ENCODE data around the gene GALNT9.

GALNT9 gene

GRCh38 chr12:132199526-132200319 is 129.7 kb downstream of the GALNT9 start:
- no CpG with 5 or more reads among the region's 24 CpGs for WGBS, 2 donors (ENCODE audit: extremely low coverage in 2 of 2, insufficient read length in 2 of 2, insufficient replicate concordance in 1 of 2)
- Histone ChIP-seq H3K27ac (replicated peaks; ENCODE audit: low read length) (no peak overlapping the region), H3K79me1 (ENCODE audit: low read depth, low read length) (no peaks in the 10 kb centered on the region), H3K4ac (ENCODE audit: low read length) (no peak overlapping the region), H3K9me3 (replicated peaks in 1 of 2; ENCODE audit: control insufficient read depth in 2 of 2, insufficient read depth in 1 of 2, low read depth in 1 of 2, low read length in 2 of 2) (no peaks in the 10 kb centered on the region), H3K27me3 (ENCODE audit: control insufficient read depth in 3 of 3, insufficient read depth in 3 of 3, low read depth in 1 of 3, low read length in 3 of 3) (peaks cover 0 to 85% (median 1%) of the 10 kb centered on the region in 3 experiments), H2AK5ac (ENCODE audit: low read depth, low read length) (no peak overlapping the region), H3K23ac (ENCODE audit: low read depth, low read length, poor library complexity) (no peak overlapping the region), H3K4me1 (ENCODE audit: control insufficient read depth in 2 of 2, insufficient read depth in 1 of 2, low read depth in 1 of 2, low read length in 2 of 2) (peaks cover under 1 to 6% of the 10 kb centered on the region in 2 donors), H2BK12ac (ENCODE audit: low read length) (no peak overlapping the region), H3K4me3 (ENCODE audit: low read length in 2 of 2) (no peak overlapping the region), H2BK120ac (ENCODE audit: low read depth, low read length) (peak overlapping the region; percentile 17), H3K4me2 (ENCODE audit: insufficient read depth, low read length, poor library complexity, severe bottlenecking) (no peak overlapping the region), H2BK5ac (ENCODE audit: low read length) (no peak overlapping the region), H3K9ac (ENCODE audit: low read depth, low read length, poor library complexity) (peak overlapping the region; percentile 39), H3K36me3 (replicated peaks in 1 of 2; ENCODE audit: control insufficient read depth in 2 of 2, insufficient read depth in 2 of 2, low read length in 2 of 2) (no peaks in the 10 kb centered on the region), H4K91ac (ENCODE audit: low read depth, low read length, poor library complexity) (no peak overlapping the region), H3K18ac (ENCODE audit: low read length) (peak overlapping the region; percentile 35), H2BK15ac (ENCODE audit: low read length) (no peak overlapping the region), H2AFZ (ENCODE audit: low read length) (no peak overlapping the region), H4K8ac (ENCODE audit: low read depth, low read length) (no peak overlapping the region), H3K14ac (ENCODE audit: low read length) (peak overlapping the region; percentile 31)
- DNase-seq (ENCODE audit: low spot score) = no peak

- no CpG with 5 or more reads among the region's 18 CpGs for WGBS, 2 donors (ENCODE audit: extremely low coverage in 2 of 2, insufficient read length in 2 of 2, insufficient replicate concordance in 1 of 2)
- Histone ChIP-seq H2BK15ac (ENCODE audit: low read length) (no peak overlapping the region), H3K36me3 (replicated peaks in 1 of 2; ENCODE audit: control insufficient read depth in 2 of 2, insufficient read depth in 2 of 2, low read length in 2 of 2) (no peaks in the 10 kb centered on the region), H3K4me1 (ENCODE audit: control insufficient read depth in 2 of 2, insufficient read depth in 1 of 2, low read depth in 1 of 2, low read length in 2 of 2) (peaks cover 0 to 6% of the 10 kb centered on the region in 2 donors), H3K9me3 (replicated peaks in 1 of 2; ENCODE audit: control insufficient read depth in 2 of 2, insufficient read depth in 1 of 2, low read depth in 1 of 2, low read length in 2 of 2) (peaks cover under 1 to 2% of the 10 kb centered on the region in 2 donors), H3K79me1 (ENCODE audit: low read depth, low read length) (no peaks in the 10 kb centered on the region), H2AFZ (ENCODE audit: low read length) (no peak overlapping the region), H3K27ac (replicated peaks; ENCODE audit: low read length) (no peak overlapping the region), H2BK120ac (ENCODE audit: low read depth, low read length) (peak overlapping the region; percentile 17), H4K91ac (ENCODE audit: low read depth, low read length, poor library complexity) (no peak overlapping the region), H3K9ac (ENCODE audit: low read depth, low read length, poor library complexity) (peak overlapping the region; percentile 39), H4K8ac (ENCODE audit: low read depth, low read length) (no peak overlapping the region), H3K14ac (ENCODE audit: low read length) (peak overlapping the region; percentile 31), H3K4me2 (ENCODE audit: insufficient read depth, low read length, poor library complexity, severe bottlenecking) (no peak overlapping the region), H2BK5ac (ENCODE audit: low read length) (no peak overlapping the region), H3K18ac (ENCODE audit: low read length) (peak overlapping the region; percentile 35), H3K27me3 (ENCODE audit: control insufficient read depth in 3 of 3, insufficient read depth in 3 of 3, low read depth in 1 of 3, low read length in 3 of 3) (peaks cover 0 to 81% (median 0%) of the 10 kb centered on the region in 3 experiments), H3K23ac (ENCODE audit: low read depth, low read length, poor library complexity) (no peak overlapping the region), H3K4ac (ENCODE audit: low read length) (no peak overlapping the region), H2AK5ac (ENCODE audit: low read depth, low read length) (peak overlapping the region; percentile 62), H2BK12ac (ENCODE audit: low read length) (no peak overlapping the region), H3K4me3 (ENCODE audit: low read length in 2 of 2) (no peak overlapping the region)
- no peak for DNase-seq (ENCODE audit: low spot score)
These were observed 130.3 kb downstream of the GALNT9 start for GRCh38 chr12:132199101-132199500.

GRCh38 chr12:132197581-132198354 is 131.6 kb downstream of the GALNT9 start:
- H3K4ac ChIP-seq (ENCODE audit: low read length) = no peak overlapping the region
- H3K79me1 ChIP-seq (ENCODE audit: low read depth, low read length) = no peaks in the 10 kb centered on the region
- no CpG with 5 or more reads among the region's 44 CpGs for WGBS, 2 donors (ENCODE audit: extremely low coverage in 2 of 2, insufficient read length in 2 of 2, insufficient replicate concordance in 1 of 2)

More at GRCh38 chr12:132197581-132198354, 131.6 kb downstream of the GALNT9 start:
- no peak overlapping the region for H2BK5ac ChIP-seq (ENCODE audit: low read length)
- H2BK12ac ChIP-seq (ENCODE audit: low read length) = no peak overlapping the region
- H4K91ac ChIP-seq (ENCODE audit: low read depth, low read length, poor library complexity) = no peak overlapping the region
- H2BK15ac ChIP-seq (ENCODE audit: low read length) = no peak overlapping the region
- H3K14ac ChIP-seq (ENCODE audit: low read length) = peak overlapping the region; percentile 47
- no peak overlapping the region for H3K4me3 ChIP-seq (ENCODE audit: low read length in 2 of 2)
- peak overlapping the region; percentile 24 for H3K9ac ChIP-seq (ENCODE audit: low read depth, low read length, poor library complexity)
- peaks cover 8 to 11% of the 10 kb centered on the region in 2 donors for H3K9me3 ChIP-seq (replicated peaks in 1 of 2; ENCODE audit: control insufficient read depth in 2 of 2, insufficient read depth in 1 of 2, low read depth in 1 of 2, low read length in 2 of 2)
- no peak overlapping the region for H3K18ac ChIP-seq (ENCODE audit: low read length)
- no peak overlapping the region for H2BK120ac ChIP-seq (ENCODE audit: low read depth, low read length)
- H2AK5ac ChIP-seq (ENCODE audit: low read depth, low read length) = no peak overlapping the region
- no peak overlapping the region for H3K4me2 ChIP-seq (ENCODE audit: insufficient read depth, low read length, poor library complexity, severe bottlenecking)
- peak overlapping the region; percentile 44 for H3K23ac ChIP-seq (ENCODE audit: low read depth, low read length, poor library complexity)
- no peak overlapping the region for H4K8ac ChIP-seq (ENCODE audit: low read depth, low read length)
- H3K36me3 ChIP-seq (replicated peaks in 1 of 2; ENCODE audit: control insufficient read depth in 2 of 2, insufficient read depth in 2 of 2, low read length in 2 of 2) = no peaks in the 10 kb centered on the region
- no peak overlapping the region for H2AFZ ChIP-seq (ENCODE audit: low read length)
- DNase-seq (ENCODE audit: low spot score) = no peak
- peaks cover 0 to 70% (median 0%) of the 10 kb centered on the region in 3 experiments for H3K27me3 ChIP-seq (ENCODE audit: control insufficient read depth in 3 of 3, insufficient read depth in 3 of 3, low read depth in 1 of 3, low read length in 3 of 3)
- no peak overlapping the region for H3K27ac ChIP-seq (replicated peaks; ENCODE audit: low read length)
- H3K4me1 ChIP-seq (ENCODE audit: control insufficient read depth in 2 of 2, insufficient read depth in 1 of 2, low read depth in 1 of 2, low read length in 2 of 2) = peaks cover 0 to 6% of the 10 kb centered on the region in 2 donors
